GM12874 (cell line): ENCODE results near the gene ALG6.

Experiments used
- CTCF ChIP-seq: IDR thresholded peaks from 2 replicates; pipeline ENCODE4 v1.5.1; 2011; ENCODE audit warnings: low read depth, mild to moderate bottlenecking, control low read depth, low read length, moderate library complexity; ENCODE audit not compliant: insufficient read depth

ALG6 gene

GRCh38 chr1:63408331-63408730 is 40.9 kb downstream of the ALG6 start:
- TF ChIP-seq CTCF = no peak

- no peak for TF ChIP-seq CTCF
Measured at GRCh38 chr1:63411066-63411465, 43.6 kb downstream of the ALG6 start.

GRCh38 chr1:63413394-63413793 is 46.0 kb downstream of the ALG6 start:
- TF ChIP-seq CTCF = no peak

- TF ChIP-seq CTCF = no peak
Measured at GRCh38 chr1:63414691-63415365, 47.4 kb downstream of the ALG6 start.

GRCh38 chr1:63418101-63418500 is 50.7 kb downstream of the ALG6 start:
- no peak for TF ChIP-seq CTCF

- TF ChIP-seq CTCF = no peak
Measured at GRCh38 chr1:63423649-63424048, 56.2 kb downstream of the ALG6 start.

- TF ChIP-seq CTCF = no peak
Measured at GRCh38 chr1:63428815-63429214, 61.4 kb downstream of the ALG6 start.

GRCh38 chr1:63429281-63429680 is 61.9 kb downstream of the ALG6 start:
- no peak for TF ChIP-seq CTCF
